AG10803 (cell line): Measurements from ENCODE around the gene AOPEP.

Experiments used
- DNase-seq: peaks from one replicate; pipeline ENCODE4 v3.0.0; 2010; ENCODE audit warnings: low read depth
- H3K4me3 ChIP-seq: 2 replicates; pipeline ENCODE4 v1.5.1; 2011; ENCODE audit warnings: mild to moderate bottlenecking, low read length, control low read depth
- TF ChIP-seq, protein P1 (sequence below): conservative IDR thresholded peaks from 2 replicates; pipeline ENCODE4 v1.5.1; 2011; ENCODE audit warnings: mild to moderate bottlenecking, low read length, control low read depth, inconsistent platforms

The AOPEP gene

DNA sequence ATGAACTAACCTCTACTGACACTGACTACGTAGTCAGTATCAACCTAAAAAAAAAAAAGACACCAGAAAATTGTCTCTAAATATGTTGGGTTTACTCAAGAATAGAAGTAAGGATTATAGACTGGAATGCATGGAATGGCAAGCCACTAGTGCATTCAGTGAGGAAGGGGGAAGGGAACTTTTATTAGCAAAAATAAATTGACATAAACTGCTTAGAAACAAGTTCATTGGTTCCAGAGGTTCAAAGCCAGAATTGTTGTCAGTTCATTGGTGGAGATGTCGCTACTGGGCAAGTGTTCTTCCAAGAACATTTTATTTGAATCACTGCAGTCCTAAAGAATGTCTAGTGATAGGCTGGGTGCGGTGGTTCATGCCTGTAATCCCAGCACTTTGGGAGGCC, 26.1 kb upstream of the AOPEP start:
- TF ChIP-seq, protein P1, sequence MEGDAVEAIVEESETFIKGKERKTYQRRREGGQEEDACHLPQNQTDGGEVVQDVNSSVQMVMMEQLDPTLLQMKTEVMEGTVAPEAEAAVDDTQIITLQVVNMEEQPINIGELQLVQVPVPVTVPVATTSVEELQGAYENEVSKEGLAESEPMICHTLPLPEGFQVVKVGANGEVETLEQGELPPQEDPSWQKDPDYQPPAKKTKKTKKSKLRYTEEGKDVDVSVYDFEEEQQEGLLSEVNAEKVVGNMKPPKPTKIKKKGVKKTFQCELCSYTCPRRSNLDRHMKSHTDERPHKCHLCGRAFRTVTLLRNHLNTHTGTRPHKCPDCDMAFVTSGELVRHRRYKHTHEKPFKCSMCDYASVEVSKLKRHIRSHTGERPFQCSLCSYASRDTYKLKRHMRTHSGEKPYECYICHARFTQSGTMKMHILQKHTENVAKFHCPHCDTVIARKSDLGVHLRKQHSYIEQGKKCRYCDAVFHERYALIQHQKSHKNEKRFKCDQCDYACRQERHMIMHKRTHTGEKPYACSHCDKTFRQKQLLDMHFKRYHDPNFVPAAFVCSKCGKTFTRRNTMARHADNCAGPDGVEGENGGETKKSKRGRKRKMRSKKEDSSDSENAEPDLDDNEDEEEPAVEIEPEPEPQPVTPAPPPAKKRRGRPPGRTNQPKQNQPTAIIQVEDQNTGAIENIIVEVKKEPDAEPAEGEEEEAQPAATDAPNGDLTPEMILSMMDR, result no peak
- no peak for DNase-seq

DNA sequence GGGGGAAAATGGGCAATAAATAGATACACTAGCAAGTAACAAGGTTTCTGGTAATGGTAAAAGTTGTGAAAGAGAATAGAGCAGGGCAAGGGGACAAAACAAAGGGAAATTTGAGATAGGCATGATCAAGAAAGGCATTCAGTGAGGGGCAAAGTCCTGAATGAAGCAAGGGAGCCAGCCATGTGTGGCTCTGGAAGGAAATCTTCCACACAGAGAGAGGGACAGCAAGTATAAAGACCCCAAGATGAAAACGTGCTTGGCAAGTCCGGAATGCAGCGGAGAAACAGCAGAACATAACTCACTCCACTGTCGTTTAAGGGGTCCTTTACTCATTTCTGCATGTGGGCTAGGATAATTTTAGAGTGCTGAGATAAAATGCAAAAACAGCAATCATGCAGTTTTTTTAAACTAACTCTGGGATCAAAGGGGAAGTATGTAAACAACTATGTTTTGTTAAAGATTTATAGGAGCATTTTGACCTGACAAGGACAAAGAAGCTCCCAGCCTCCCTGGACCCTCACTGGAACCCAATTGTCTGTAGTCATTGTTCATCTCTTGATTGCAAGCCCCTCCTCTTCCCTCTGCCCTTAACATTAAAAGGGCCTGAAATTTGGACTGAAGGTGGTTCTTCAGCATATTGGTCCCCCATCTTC, 22.9 kb upstream of the AOPEP start:
- DNase-seq, result no peak
- TF ChIP-seq, protein P1, result no peak
- H3K4me3 ChIP-seq, result no peak overlapping the region

More for the DNA sequence above, 26.1 kb upstream of the AOPEP start:
- no peak overlapping the region for H3K4me3 ChIP-seq

DNA sequence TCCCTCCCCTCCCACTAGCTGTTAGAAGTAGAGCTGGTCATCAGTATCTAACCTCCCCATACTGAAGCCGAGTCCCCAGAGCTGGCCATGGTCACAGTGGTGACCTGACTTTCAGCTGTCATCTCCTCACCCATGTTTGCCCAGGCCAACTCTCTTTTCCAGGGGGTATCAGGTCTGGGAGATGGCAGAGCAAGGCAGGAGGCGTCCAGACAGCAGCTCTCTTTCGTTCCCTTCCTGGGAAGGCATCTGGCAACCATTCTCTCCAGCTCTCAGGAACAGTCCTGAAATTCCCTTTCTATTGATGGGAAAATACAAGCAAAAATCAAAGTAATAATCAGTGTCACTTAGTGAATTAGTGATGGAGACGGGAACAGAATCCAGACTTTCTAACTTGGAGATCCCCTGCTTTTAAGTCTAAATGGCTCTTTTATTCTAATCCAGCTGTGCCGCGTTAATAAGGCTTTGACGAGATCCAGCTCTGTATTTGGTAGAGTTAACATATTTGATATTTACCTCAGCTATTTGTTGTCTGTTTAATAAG, 21.3 kb upstream of the AOPEP start:
- TF ChIP-seq, protein P1, result no peak
- no peak overlapping the region for H3K4me3 ChIP-seq
- no peak for DNase-seq

DNA sequence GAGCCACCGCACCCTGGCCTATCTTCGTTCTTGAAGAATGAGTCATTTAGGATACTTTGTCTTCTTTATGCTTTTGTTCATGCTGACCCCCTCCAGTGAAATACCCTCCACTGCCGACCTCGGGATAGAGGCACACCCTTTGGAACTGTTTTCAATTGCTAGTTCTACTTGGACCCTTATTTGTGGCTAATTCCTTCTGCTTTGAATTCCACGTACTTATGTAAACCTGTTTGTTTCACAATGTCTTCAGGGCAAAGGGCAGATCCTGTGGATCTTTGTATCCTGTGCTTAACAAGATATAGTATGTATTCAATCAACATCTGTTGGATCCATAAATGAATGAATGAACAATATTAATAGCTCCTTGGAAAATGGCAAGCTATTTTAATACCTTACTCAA, 19.6 kb upstream of the AOPEP start:
- TF ChIP-seq, protein P1, result no peak
- H3K4me3 ChIP-seq, result no peak overlapping the region
- no peak for DNase-seq

DNA sequence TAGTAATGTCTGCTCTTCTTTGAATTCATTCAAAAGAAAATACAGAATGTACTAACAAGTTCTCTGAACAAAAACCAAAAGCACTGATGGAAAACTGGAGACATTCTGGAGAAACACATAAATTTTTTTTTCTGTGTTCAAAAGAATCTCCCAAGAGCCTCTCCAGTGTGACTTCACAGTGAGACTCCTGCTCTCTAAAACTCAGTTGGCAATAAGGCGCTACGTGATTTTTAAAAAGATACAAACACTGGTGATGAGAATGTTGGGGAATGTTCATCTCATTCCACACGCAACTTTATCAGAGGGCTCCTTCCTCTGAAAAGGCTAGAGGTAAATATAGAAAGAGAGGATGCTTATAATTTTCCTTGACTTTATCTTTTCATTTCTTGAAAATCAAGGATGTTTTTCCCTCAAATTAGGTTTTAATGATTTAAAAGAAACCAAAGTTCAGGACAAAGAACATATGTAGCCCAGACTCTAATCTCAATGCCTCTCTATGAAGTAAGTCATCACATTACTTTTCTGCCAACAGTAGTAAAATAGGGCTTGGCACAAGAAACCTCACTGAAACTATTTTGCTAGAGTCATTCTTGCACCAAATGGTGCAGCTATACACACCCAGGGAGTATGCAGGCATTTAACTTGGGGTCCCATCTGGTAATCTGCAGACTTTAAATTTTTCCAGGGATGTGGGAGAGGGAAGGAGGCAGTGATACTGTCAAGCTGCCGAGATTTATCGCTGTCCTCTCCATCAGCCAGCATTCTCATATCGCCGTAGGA, 12.9 kb upstream of the AOPEP start:
- peak; percentile 68 for DNase-seq
- H3K4me3 ChIP-seq, result no peak overlapping the region

DNA sequence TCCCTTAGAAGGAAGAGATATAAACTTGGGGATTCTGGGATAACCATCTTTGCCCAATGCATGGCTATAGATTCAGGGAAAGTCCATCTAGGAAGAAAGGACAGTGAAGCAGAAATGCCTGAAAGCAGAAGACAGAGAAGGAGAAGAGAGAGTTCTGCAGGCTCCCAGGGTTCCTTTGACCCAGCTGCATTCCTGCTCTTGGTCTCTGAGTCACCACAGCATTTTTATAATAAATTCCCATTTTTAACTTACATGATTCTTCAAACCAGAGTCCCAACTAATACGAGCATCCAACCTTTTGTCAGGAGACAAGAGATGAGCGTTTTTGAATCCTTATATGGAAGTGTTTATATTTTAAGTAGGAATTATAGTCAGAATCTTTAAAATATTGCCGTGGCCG, 12.0 kb upstream of the AOPEP start:
- peak; percentile 39 for DNase-seq
- no peak overlapping the region for H3K4me3 ChIP-seq
- TF ChIP-seq, protein P1, result no peak

More for the DNA sequence above, 12.9 kb upstream of the AOPEP start:
- TF ChIP-seq, protein P1, result no peak
